T follicular helper cell (primary cell): Measurements from ENCODE around the gene KIF1C.
"Not testable (repeated sequence)": the region's sequence is repeated elsewhere in the genome, so short reads cannot be mapped to it uniquely, and the experiment has no call there.

Source experiments
- DNase-seq: peaks from one replicate; pipeline ENCODE4 v3.0.0-alpha.2; 2020; ENCODE audit warnings: low read depth

KIF1C gene

GRCh38 chr17:5045496-5045895, 47.7 kb downstream of the KIF1C start:
- DNase-seq, result no peak

- DNase-seq, result no peak
Measured at GRCh38 chr17:5047446-5047845, 49.7 kb downstream of the KIF1C start.

GRCh38 chr17:5049314-5049841, 51.6 kb downstream of the KIF1C start:
- peak; percentile 74 for DNase-seq

GRCh38 chr17:5050278-5050677, 52.5 kb downstream of the KIF1C start:
- DNase-seq, result no peak

GRCh38 chr17:5055543-5055942, 57.8 kb downstream of the KIF1C start:
- DNase-seq, result no peak

- DNase-seq, result no peak
Measured at GRCh38 chr17:5065227-5065744, 67.5 kb downstream of the KIF1C start.

GRCh38 chr17:5068236-5068635, 70.5 kb downstream of the KIF1C start:
- DNase-seq, result no peak

- DNase-seq, result no peak
Measured at GRCh38 chr17:5069724-5070123, 72.0 kb downstream of the KIF1C start.

- not testable (repeated sequence) for DNase-seq
Measured at GRCh38 chr17:5075472-5075871, 77.7 kb downstream of the KIF1C start.

- DNase-seq, result not testable (repeated sequence)
Measured at GRCh38 chr17:5077275-5077674, 79.5 kb downstream of the KIF1C start.

GRCh38 chr17:5077781-5078105, 80.0 kb downstream of the KIF1C start:
- DNase-seq, result no peak
